ENCODE results near the gene NFASC.

- no peak for TF ChIP-seq CTCF (IDR thresholded peaks at IDR 0.05)
- no peak for TF ChIP-seq POLR2AphosphoS5 (IDR thresholded peaks at IDR 0.05; ENCODE audit: low read depth, low read length)
- no peak for TF ChIP-seq REST (IDR thresholded peaks at IDR 0.05; ENCODE audit: insufficient read depth in 1 of 2, low read depth in 2 of 2, low read length in 1 of 2)
- no peak for TF ChIP-seq TCF7L2 (IDR thresholded peaks at IDR 0.05; ENCODE audit: low read depth, low read length)
- no peak for TF ChIP-seq SIN3A (IDR thresholded peaks at IDR 0.05; ENCODE audit: borderline replicate concordance, insufficient read depth, low read depth, low read length)
Measured at GRCh38 chr1:205064741-205065316, 194.2 kb downstream of the NFASC start.
